Pancreas (tissue), 10 donors: Measurements from ENCODE around the gene KRT15. TPM values are rescaled to one million over a fixed set of nuclear protein-coding genes. Genes with fewer than 3 reads are reported as not detected.
A peak's percentile ranks its signal among the peaks of the same experiment; 100 is the strongest.

Experiments
- ATAC-seq, 4 donors: fragments of 200-7000 bp; cut with Tn5 transposase; one replicate each; pipeline versions ENCODE4 v1.8.0 to v1.9.1; 2020; ENCODE audit warnings: mild to moderate bottlenecking in 4 of 4, moderate library complexity in 4 of 4
- DNase-seq, 6 donors: peaks; one replicate each; pipeline ENCODE4 v3.0.0-alpha.2; 2020
- FAIRE-seq: peaks from 2 replicates; lab custom pipeline; 2012; peaks lifted over from hg19 to GRCh38; lab: Jason Lieb, UNC
- H3K27ac ChIP-seq, 4 donors: fragments of 200-600 bp; sonication (generic); 1 replicate in 3 of 4; 2 replicates in 1 of 4; pipeline versions ENCODE4 v1.5.0 to v1.8.0; 2020
- H3K27me3 ChIP-seq, 4 donors: fragments of 200-600 bp; one replicate each; pipeline ENCODE4 v1.8.0; 2021
- H3K36me3 ChIP-seq, 3 donors: fragments of 200-600 bp; sonication (generic) in 1 of 3; one replicate each; pipeline versions ENCODE4 v1.5.0 to v1.8.0; 2020 to 2021
- H3K4me1 ChIP-seq, 3 donors: fragments of 200-600 bp; one replicate each; pipeline ENCODE4 v1.8.0; 2021
- H3K4me3 ChIP-seq, 4 donors: fragments of 200-600 bp; sonication (generic) in 2 of 4; one replicate each; pipeline versions ENCODE4 v1.5.0 to v1.8.0; 2020 to 2021
- H3K9me3 ChIP-seq, 4 donors: fragments of 200-600 bp; one replicate each; pipeline ENCODE4 v1.8.0; 2021
- CTCF ChIP-seq, 4 donors: fragments of 200-600 bp; sonication (generic) in 3 of 4; IDR thresholded peaks; one replicate each; pipeline versions ENCODE4 v1.5.0 to v1.8.0; 2021; ENCODE audit warnings: antibody characterized with exemption in 4 of 4
- WGBS, 2 donors: extraction: QIAGEN DNeasy Blood & Tissue Kit; methylation state at CpG; one replicate each; pipeline ENCODE4 v1.1.7; 2013; 5-methylcytosine and 5-hydroxymethylcytosine counted together
- intact Hi-C, 3 donors: fragments of 100-400 bp; cut with DNase I; formaldehyde crosslinking; loops; one replicate each; pipeline versions ENCODE4 v1.11.1 to v1.14.2; 2022
- polyA plus RNA-seq, 2 donors: library from polyadenylated mRNA; stranded (reverse); fragments of 200-250 nt; gene quantifications; one replicate each; pipeline ENCODE4 v1.2.3, GENCODE V29; 2013
- total RNA-seq, 6 donors: library from RNA; stranded (reverse); fragmentation: NEBNext Ultra II Directional in 4 of 6; extraction: Animal tissue kit (Norgen Biotek cat#: 25700) in 4 of 6; gene quantifications; one replicate each; pipeline versions ENCODE4 v1.2.1 to v1.2.4, GENCODE V29; 2021 to 2023
- donor health status: healthy with polysubstance abuse.
- donor health status: DM: no; HTN: no; CAD: no; lungs with moderate emphysema.
- donor health status: DM: no; HTN: no; CAD: no.
- donor health status: control.
- donor health status: control.
- donor health status: Bipolar disorder and iron deficiency.
- donor health status: DM: yes; HTN: yes; CAD: no.
- donor health status: DM: no; HTN: no; CAD: no.
- donor health status: DM: no; HTN: no; CAD: no.
- donor health status: DM: yes; HTN: yes; CAD: no.

KRT15 gene
- total and polyA plus RNA-seq, 8 donors = 0.20 to 1.4 (median 0.78) TPM

GRCh38 chr17:41548844-41549595, 30.3 kb upstream of the KRT15 start:
- Histone ChIP-seq H3K27me3 (no peaks in the 10 kb centered on the region), H3K9me3 (no peaks in the 10 kb centered on the region), H3K4me3 (peak overlapping the region in 2 of 4 donors; percentile 3 to 30), H3K27ac (peak overlapping the region in 2 of 4 donors; percentile 58 to 63), H3K4me1 (peaks cover 0 to 14% (median 7%) of the 10 kb centered on the region in 3 donors), H3K36me3 (no peaks in the 10 kb centered on the region)
- 2 to 4% methylated on average over 25 of the region's 25 CpGs for WGBS, 2 donors
- ATAC-seq (peak; percentile 89 to 93 (median 92)), DNase-seq (peak; percentile 67 to 91 (median 80)), FAIRE-seq (peak; percentile 47)
- peak; percentile 70 to 90 (median 78) for TF ChIP-seq CTCF (IDR thresholded peaks at IDR 0.05)
- intact Hi-C loops = loop anchor here in 1 of 3 donors (5.0 kb wide), 1 partner anchor 108 kb away; no protein-coding TSS in a partner anchor

GRCh38 chr17:41547921-41548843, 29.5 kb upstream of the KRT15 start:
- DNase-seq (peak; percentile 12 to 77 (median 60)), ATAC-seq (peak; percentile 29 to 77 (median 54)), FAIRE-seq (no peak)
- Histone ChIP-seq H3K9me3 (no peaks in the 10 kb centered on the region), H3K4me1 (peaks cover 0 to 14% (median 7%) of the 10 kb centered on the region in 3 donors), H3K4me3 (peak overlapping the region in 2 of 4 donors; percentile 3 to 30), H3K27me3 (no peaks in the 10 kb centered on the region), H3K36me3 (no peaks in the 10 kb centered on the region), H3K27ac (peak overlapping the region in 2 of 4 donors; percentile 58 to 63)
- TF ChIP-seq CTCF (IDR thresholded peaks at IDR 0.05) = no peak
- 32 to 42% methylated on average over 23 of the region's 23 CpGs for WGBS, 2 donors
- intact Hi-C loops = loop anchor here in 1 of 3 donors (5.0 kb wide), 1 partner anchor 109 kb away; no protein-coding TSS in a partner anchor

GRCh38 chr17:41547378-41547841, 28.7 kb upstream of the KRT15 start:
- intact Hi-C loops = loop anchor here in 1 of 3 donors (5.0 kb wide), 1 partner anchor 110 kb away; no protein-coding TSS in a partner anchor
- DNase-seq = no peak
- TF ChIP-seq CTCF (IDR thresholded peaks at IDR 0.05) = no peak
- Histone ChIP-seq H3K4me1 (peaks cover 0 to 14% (median 7%) of the 10 kb centered on the region in 3 donors), H3K36me3 (no peaks in the 10 kb centered on the region), H3K4me3 (no peak overlapping the region), H3K9me3 (no peaks in the 10 kb centered on the region), H3K27ac (peak overlapping the region in 2 of 4 donors; percentile 58 to 63), H3K27me3 (no peaks in the 10 kb centered on the region)
- ATAC-seq = peak in 1 of 4 donors; percentile 2
- FAIRE-seq = no peak
- WGBS, 2 donors = 60 to 77% methylated on average over 9 of the region's 9 CpGs

GRCh38 chr17:41546819-41547218, 28.1 kb upstream of the KRT15 start:
- intact Hi-C loops = loop anchor here in 1 of 3 donors (5.0 kb wide), 1 partner anchor 110 kb away; no protein-coding TSS in a partner anchor
- ATAC-seq (no peak), DNase-seq (no peak), FAIRE-seq (no peak)
- H3K4me3 ChIP-seq = no peak overlapping the region
- 88 to 95% methylated on average over 3 of the region's 3 CpGs for WGBS, 2 donors
- H3K36me3 ChIP-seq = no peaks in the 10 kb centered on the region
- H3K27me3 ChIP-seq = no peaks in the 10 kb centered on the region
- H3K27ac ChIP-seq = no peak overlapping the region
- peaks cover 0 to 14% (median 7%) of the 10 kb centered on the region in 3 donors for H3K4me1 ChIP-seq
- TF ChIP-seq CTCF (IDR thresholded peaks at IDR 0.05) = no peak
- H3K9me3 ChIP-seq = no peaks in the 10 kb centered on the region
